Sigmoid colon (tissue), 7 donors: ENCODE measurements around the gene ASTL. TPM values are rescaled to one million over a fixed set of nuclear protein-coding genes. Genes with fewer than 3 reads are reported as not detected.

Experiments used
- DNase-seq: peaks from one replicate; pipeline ENCODE4 v3.0.0-alpha.2; 2019
- H3K27ac ChIP-seq, 4 donors: fragments of 200-600 bp; sonication (generic); one replicate each; pipeline ENCODE4 v1.5.1; 2016 to 2019; ENCODE audit warnings: mild to moderate bottlenecking in 1 of 4
- H3K27me3 ChIP-seq, 3 donors: fragments of 200-600 bp; sonication (generic); one replicate each; pipeline ENCODE4 v1.5.1; 2019; ENCODE audit warnings: mild to moderate bottlenecking in 1 of 3
- H3K36me3 ChIP-seq, 4 donors: fragments of 200-600 bp; sonication (generic); one replicate each; pipeline ENCODE4 v1.5.1; 2016 to 2019
- H3K4me1 ChIP-seq, 4 donors: fragments of 200-600 bp; sonication (generic); one replicate each; pipeline ENCODE4 v1.5.1; 2017 to 2019
- H3K4me3 ChIP-seq, 4 donors: fragments of 200-600 bp; sonication (generic); one replicate each; pipeline ENCODE4 v1.5.1; 2017 to 2019; ENCODE audit warnings: mild to moderate bottlenecking in 2 of 4, moderate library complexity in 1 of 4
- H3K9me3 ChIP-seq, 4 donors: fragments of 200-600 bp in 3 of 4; sonication (generic) in 3 of 4; one replicate each; pipeline versions ENCODE4 v1.5.1 to v1.6.1; 2013 to 2019
- EP300 ChIP-seq, 4 donors: sonication (generic); formaldehyde crosslinking; IDR thresholded peaks; one replicate each; pipeline ENCODE4 v1.6.1; 2017; ENCODE audit warnings: antibody characterized with exemption in 4 of 4
- POLR2A ChIP-seq, 2 donors: fragments of 450-650 bp; IDR thresholded peaks; one replicate each; pipeline ENCODE4 v1.6.1; 2016; ENCODE audit warnings: antibody characterized with exemption in 2 of 2, mild to moderate bottlenecking in 2 of 2, moderate library complexity in 2 of 2
- POLR2AphosphoS5 ChIP-seq, 4 donors: sonication (generic); formaldehyde crosslinking; IDR thresholded peaks; one replicate each; pipeline ENCODE4 v1.6.1; 2017; ENCODE audit warnings: antibody characterized with exemption in 4 of 4
- WGBS, 2 donors: extraction: QIAGEN DNeasy Blood & Tissue Kit; methylation state at CpG; one replicate each; pipeline ENCODE4 v1.1.7; 2013; 5-methylcytosine and 5-hydroxymethylcytosine counted together
- intact Hi-C: fragments of 100-400 bp; cut with DNase I; formaldehyde crosslinking; loops from one replicate; pipeline ENCODE4 v1.15.1; 2023
- polyA plus RNA-seq, 3 donors: library from polyadenylated mRNA; stranded (reverse); fragments of 200-250 nt; gene quantifications; one replicate each; pipeline ENCODE4 v1.2.3, GENCODE V29; 2013
- total RNA-seq, 4 donors: library from RNA; depleted of rRNA; stranded (reverse); fragments of >200 nt; gene quantifications; one replicate each; pipeline ENCODE4 v1.1.0, GENCODE V29; 2016
- TF ChIP-seq, protein P1 (sequence below), 4 experiments: fragments of 450-650 bp in 3 of 4; fragments of 200-600 bp in 1 of 4; IDR thresholded peaks; one replicate each; pipeline ENCODE4 v1.5.1; 2016 to 2019; ENCODE audit warnings: antibody characterized with exemption in 4 of 4, mild to moderate bottlenecking in 3 of 4, moderate library complexity in 2 of 4
- donor health status: healthy with polysubstance abuse.
- donor health status: Bipolar disorder and iron deficiency.
- donor health status: healthy.

ASTL gene
- total and polyA plus RNA-seq, 7 donors, result 0.36 TPM; not detected in 6

DNA sequence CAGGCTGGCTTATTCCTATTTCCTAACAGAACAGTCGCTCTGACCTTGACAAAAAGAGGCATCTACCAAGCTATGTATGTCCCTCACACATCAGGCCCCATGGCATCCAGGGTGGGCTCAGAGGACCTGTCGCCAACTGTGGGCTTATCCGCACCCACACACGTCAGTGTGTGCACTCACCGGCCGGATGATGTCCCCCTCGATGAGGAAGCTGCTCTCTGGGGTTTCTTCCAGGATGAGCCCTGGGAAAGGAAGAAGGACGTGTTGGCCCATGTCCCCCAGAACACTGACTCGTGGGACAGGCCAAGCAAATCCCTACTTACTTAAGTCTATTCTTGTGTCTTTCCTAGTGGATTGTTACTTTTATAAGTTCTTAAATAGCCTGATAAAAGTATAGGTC is 3.1 kb downstream of the ASTL start:
- no peaks in the 10 kb centered on the region for H3K36me3 ChIP-seq
- intact Hi-C loops, result loop anchor here (10.0 kb wide), 1 partner anchor 370 kb away; the partner anchor contains the start of gene NEURL3
- no peaks in the 10 kb centered on the region for H3K4me1 ChIP-seq
- H3K27me3 ChIP-seq, result peaks cover 0 to 12% (median 0%) of the 10 kb centered on the region in 3 donors
- 90 to 93% methylated on average over 9 of the region's 9 CpGs for WGBS, 2 donors
- H3K9me3 ChIP-seq, result no peaks in the 10 kb centered on the region
- H3K27ac ChIP-seq, result no peak overlapping the region
- TF ChIP-seq POLR2A (IDR thresholded peaks at IDR 0.05), result no peak
- TF ChIP-seq, protein P1, sequence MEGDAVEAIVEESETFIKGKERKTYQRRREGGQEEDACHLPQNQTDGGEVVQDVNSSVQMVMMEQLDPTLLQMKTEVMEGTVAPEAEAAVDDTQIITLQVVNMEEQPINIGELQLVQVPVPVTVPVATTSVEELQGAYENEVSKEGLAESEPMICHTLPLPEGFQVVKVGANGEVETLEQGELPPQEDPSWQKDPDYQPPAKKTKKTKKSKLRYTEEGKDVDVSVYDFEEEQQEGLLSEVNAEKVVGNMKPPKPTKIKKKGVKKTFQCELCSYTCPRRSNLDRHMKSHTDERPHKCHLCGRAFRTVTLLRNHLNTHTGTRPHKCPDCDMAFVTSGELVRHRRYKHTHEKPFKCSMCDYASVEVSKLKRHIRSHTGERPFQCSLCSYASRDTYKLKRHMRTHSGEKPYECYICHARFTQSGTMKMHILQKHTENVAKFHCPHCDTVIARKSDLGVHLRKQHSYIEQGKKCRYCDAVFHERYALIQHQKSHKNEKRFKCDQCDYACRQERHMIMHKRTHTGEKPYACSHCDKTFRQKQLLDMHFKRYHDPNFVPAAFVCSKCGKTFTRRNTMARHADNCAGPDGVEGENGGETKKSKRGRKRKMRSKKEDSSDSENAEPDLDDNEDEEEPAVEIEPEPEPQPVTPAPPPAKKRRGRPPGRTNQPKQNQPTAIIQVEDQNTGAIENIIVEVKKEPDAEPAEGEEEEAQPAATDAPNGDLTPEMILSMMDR (IDR thresholded peaks at IDR 0.05), result no peak
- no peak for DNase-seq
- no peak overlapping the region for H3K4me3 ChIP-seq

DNA sequence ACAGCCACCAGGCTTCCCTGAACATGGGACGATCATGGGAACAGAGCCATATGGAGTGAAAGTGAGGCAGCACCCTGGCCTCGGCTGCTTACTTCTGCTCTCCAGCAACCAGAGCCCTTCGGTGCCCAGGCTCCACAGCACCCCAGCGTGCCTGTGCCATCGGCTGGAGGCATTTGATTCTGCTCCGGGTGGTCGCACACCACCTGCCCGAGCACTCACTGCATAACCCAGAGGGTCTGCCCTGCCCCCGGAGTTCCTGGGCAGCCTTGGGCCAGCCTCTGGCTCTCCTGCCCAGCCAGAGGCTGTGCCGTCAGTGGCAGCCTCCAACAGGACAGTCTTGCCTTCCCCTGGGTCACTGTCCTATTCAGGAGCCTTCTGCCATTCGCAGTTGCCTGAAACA is 3.9 kb downstream of the ASTL start:
- no peak for TF ChIP-seq EP300 (IDR thresholded peaks at IDR 0.05)
- no peak for TF ChIP-seq POLR2A (IDR thresholded peaks at IDR 0.05)
- TF ChIP-seq POLR2AphosphoS5 (IDR thresholded peaks at IDR 0.05), result no peak
- TF ChIP-seq, protein P1 (IDR thresholded peaks at IDR 0.05), result no peak
- Histone ChIP-seq H3K4me1 (no peaks in the 10 kb centered on the region), H3K27me3 (peaks cover 0 to 12% (median 0%) of the 10 kb centered on the region in 3 donors), H3K4me3 (no peak overlapping the region), H3K36me3 (no peaks in the 10 kb centered on the region), H3K27ac (no peak overlapping the region), H3K9me3 (no peaks in the 10 kb centered on the region)
- intact Hi-C loops, result loop anchor here (10.0 kb wide), 1 partner anchor 370 kb away; the partner anchor contains the start of gene NEURL3
- 90 to 93% methylated on average over 11 of the region's 11 CpGs for WGBS, 2 donors
- DNase-seq, result no peak

DNA sequence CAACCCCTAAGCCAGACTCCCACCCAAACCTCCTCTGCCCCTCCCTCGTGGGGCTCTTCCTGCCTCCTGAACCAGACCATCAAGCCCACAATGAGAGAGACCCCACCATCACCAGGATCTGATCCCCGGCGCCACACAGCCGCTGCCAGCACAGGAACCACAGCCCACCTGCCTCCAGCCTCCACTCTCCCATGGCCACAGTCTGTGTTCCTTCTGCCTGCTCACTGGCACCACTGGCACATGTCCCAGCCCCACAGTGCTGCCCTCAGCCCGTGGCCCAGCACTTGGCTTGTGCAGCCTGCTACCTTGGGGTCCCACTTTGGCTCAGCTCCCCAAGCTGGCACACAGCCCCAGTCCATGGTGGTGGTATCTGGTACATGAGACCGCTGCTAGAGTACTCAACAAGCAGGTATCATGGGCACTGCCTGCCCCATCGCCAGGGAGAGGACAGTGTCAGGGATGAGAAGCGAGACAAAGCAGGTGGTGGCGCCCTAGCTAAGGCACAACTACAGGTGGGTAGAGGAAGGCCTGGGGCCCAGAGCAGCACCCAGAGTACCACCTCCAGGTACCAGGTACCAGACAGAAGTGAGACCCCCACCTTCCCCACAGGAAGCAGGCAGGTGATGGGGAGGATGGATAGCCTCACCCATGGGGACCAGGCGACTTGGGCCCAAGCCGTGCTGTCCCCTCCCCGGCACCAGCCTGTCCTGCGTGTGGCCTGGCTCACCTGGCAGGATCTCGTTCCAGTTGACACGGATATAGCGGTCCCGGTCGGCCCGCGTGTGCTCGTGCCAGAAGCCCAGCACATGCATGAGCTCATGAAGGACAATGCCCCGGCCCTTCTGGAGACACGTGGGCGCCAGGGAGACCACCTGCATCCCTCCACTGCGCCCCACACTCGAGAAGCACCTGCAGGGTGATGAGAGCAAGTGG is 6.2 kb downstream of the ASTL start:
- intact Hi-C loops, result loop anchor here (10.0 kb wide), 1 partner anchor 373 kb away; the partner anchor contains the start of gene NEURL3
- TF ChIP-seq POLR2A (IDR thresholded peaks at IDR 0.05), result no peak
- no peak for TF ChIP-seq POLR2AphosphoS5 (IDR thresholded peaks at IDR 0.05)
- no peak for TF ChIP-seq EP300 (IDR thresholded peaks at IDR 0.05)
- TF ChIP-seq, protein P1 (IDR thresholded peaks at IDR 0.05), result no peak
- no peaks in the 10 kb centered on the region for H3K9me3 ChIP-seq
- H3K27me3 ChIP-seq, result peaks cover 0 to 7% (median 0%) of the 10 kb centered on the region in 3 donors
- DNase-seq, result no peak
- H3K27ac ChIP-seq, result no peak overlapping the region
- WGBS, 2 donors, result 94 to 95% methylated on average over 26 of the region's 26 CpGs
- no peaks in the 10 kb centered on the region for H3K36me3 ChIP-seq
- no peak overlapping the region for H3K4me3 ChIP-seq
- no peaks in the 10 kb centered on the region for H3K4me1 ChIP-seq

DNA sequence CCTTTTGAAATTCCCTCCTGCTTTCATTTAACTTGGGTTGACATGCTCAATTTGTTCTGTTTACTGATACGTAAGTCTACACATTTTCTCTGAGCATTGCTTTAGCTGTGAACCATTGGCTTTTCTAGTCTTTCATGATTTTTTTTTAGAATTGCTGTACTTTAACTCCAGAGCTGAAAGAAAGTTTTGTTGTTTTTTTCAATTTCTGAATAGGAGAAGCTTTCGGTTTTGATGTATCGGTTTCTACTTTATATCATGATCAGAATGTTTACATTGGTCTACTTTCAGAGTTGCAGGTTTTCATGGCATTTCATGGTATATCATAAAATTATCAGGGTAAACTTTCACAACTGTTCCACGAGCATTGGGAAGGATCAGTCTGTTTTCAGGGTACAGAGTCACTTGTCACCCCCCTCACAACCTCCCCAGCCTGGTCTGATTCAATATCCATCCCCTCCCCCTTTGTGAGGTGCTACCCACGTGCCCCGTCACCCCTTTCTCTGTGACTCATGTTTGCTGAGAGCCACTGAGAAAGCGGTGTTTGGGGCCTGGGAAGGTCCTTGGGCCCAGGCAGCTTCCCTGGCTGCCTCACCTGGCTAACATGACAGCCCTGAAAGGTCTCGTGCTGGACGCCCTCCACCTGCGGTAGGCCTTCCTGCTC is 7.0 kb downstream of the ASTL start:
- intact Hi-C loops, result loop anchor here (10.0 kb wide), 1 partner anchor 374 kb away; the partner anchor contains the start of gene NEURL3
- Histone ChIP-seq H3K4me3 (no peak overlapping the region), H3K36me3 (no peaks in the 10 kb centered on the region), H3K27me3 (no peaks in the 10 kb centered on the region), H3K9me3 (no peaks in the 10 kb centered on the region), H3K4me1 (no peaks in the 10 kb centered on the region), H3K27ac (no peak overlapping the region)
- 78 to 81% methylated on average over 10 of the region's 10 CpGs for WGBS, 2 donors
- DNase-seq, result no peak
- TF ChIP-seq POLR2AphosphoS5 (IDR thresholded peaks at IDR 0.05) (no peak), EP300 (IDR thresholded peaks at IDR 0.05) (no peak)
- TF ChIP-seq, protein P1 (IDR thresholded peaks at IDR 0.05), result no peak
